HG03520 (cell line): ENCODE data around the gene CDYL.

ENCODE experiments used
- ATAC-seq: cut with Tn5 transposase; IDR thresholded peaks from one replicate; pipeline ENCODE4 v1.9.1; 2021; ENCODE audit warnings: mild to moderate bottlenecking, moderate library complexity; ENCODE audit not compliant: unreplicated experiment

Gene CDYL

GRCh38 chr6:4931530-4932227, 155.5 kb downstream of the CDYL start:
- ATAC-seq: no peak

DNA sequence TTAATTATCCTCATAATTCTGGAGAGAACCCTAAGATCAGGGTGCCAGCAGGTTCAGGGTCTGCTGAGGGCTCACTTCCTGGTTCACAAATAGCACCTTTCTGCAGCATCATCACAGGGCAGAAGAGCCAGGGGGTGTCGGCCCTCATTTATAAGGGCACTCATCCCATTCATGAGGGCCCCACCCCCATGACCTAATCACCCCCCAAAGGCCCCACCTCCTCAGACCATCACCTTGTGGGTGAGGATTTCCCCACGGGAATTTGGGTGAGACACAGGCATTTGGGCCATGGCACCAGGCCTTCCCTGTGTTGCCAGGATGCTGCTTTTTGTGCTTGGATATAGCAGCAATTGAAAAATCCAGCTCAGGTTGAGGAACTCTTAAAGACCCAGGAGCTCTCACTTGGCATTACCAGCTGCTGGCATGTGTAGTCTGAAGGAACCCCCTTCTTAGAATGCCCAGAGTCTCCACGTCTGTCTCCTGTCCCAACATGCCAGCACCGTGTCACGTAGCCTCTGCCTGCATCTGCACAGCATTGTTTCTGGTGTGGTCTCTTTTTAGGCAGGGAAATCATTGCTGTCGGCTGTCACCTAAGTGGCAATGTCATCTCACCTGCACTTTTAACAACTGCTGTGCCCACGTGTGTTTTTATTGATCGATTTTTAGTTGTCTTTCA, 156.2 kb downstream of the CDYL start:
- no peak for ATAC-seq

- ATAC-seq: no peak
Measured at GRCh38 chr6:4935486-4935885, 159.3 kb downstream of the CDYL start.

DNA sequence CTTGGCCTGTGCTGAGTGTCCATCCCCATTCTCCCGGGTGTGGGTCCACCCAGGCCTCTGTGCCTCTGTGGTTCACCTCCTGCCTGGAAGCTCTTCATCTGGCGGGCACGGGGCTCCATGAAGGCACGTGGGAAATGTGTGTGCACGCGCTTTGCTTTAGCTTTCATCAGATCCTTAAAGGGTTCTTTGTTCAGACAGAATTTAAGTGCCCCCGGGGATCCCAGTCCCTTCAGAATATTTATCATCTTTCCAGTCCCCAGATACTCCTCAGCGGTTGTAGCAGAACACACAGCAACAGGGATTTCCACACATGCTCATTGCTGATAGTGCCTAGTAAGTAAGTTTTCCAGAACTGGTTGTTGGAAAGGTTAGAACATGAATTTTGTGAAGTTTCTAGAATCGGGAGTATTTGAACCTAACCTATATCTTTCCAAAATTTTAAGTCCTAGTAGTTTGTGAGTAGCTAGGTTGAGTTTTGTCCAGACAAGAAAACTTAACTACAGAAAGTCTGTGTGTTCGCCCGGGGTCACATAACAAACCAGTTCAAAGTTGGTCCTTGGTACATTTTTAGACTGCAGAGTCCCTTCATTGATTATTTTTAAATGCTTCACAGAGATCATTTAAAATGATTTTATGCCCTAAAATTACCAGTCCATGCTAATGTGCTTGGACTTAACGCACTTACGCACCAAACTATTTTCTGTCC, 159.9 kb downstream of the CDYL start:
- no peak for ATAC-seq

DNA sequence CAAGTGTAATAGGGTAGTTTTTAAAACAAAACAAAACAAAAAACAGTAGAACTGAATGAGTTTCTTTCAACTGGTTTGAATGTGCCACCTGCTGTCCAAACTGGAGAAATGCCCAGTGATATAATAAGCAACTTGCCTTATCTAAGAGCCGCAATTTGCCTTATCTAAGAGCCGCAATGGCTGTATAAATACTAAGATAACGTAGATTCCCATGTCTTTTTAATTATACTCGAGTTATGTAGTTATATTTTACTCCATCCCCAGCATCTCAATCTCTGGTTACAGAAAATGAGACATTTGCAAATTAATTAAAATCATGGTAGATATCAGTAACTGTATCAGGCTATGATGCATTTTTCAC, 160.5 kb downstream of the CDYL start:
- no peak for ATAC-seq

- no peak for ATAC-seq
Measured at GRCh38 chr6:4937414-4937813, 161.2 kb downstream of the CDYL start.

GRCh38 chr6:4939241-4939640, 163.0 kb downstream of the CDYL start:
- ATAC-seq: no peak

DNA sequence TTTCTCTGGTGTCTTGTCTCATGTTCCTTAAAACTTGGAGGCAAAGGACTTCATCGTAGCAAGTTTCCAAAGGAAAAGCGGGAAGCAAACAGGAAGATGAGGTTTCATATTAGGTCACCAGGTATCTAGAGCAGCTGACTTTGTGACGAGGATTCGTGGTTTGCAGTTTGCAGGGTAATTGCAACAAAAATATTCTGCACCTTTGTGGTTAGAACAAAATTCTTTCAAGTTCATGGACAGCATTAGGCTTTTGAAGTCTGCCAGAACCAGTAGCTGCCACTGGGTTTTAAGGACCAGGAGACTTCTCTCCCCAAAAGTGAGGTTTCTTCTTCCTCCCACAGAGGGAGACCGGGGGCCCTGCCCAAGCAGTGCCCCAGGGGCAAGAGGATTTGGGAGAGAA, 164.2 kb downstream of the CDYL start:
- ATAC-seq: no peak

DNA sequence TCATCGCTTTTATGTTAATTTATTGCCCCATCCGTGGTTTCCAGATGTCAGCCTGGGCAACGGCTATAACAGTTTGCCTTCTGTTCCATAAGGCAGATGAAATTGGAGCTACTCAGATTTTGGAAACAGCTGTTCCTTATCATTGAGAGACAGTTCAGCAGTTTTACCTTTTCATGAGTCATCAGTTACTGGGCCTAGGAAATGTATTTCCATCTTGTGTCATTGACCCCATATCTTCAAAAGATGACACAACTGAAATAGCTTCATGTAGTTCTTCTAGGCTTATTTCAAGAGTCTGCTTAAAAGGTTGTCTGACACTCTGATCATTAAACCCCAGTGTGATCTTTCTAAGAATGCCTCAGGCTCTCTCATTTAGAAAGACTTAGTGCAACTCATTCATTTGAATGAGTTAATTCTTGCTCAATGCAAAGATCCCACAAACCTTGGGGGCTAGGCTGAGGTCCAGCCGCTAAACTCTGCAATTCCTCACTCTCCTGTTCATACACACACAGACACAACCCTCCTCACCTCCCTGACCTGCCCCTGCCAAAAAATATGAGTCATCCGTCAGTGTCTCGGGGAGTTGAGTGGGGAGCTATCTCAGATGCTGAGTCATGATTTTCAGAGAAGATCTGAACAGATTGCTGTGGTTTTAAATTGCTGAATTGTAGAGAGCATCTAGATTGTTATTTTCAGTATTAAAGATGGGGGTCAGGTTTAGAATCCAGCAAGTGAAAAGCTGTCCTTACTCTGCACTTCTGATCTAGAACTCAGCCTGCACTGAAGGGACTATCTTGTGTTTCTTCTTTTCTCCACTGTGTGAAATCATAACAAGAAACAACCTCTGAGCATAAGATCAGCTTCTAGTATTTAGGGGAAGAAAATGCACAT, 165.8 kb downstream of the CDYL start:
- no peak for ATAC-seq

DNA sequence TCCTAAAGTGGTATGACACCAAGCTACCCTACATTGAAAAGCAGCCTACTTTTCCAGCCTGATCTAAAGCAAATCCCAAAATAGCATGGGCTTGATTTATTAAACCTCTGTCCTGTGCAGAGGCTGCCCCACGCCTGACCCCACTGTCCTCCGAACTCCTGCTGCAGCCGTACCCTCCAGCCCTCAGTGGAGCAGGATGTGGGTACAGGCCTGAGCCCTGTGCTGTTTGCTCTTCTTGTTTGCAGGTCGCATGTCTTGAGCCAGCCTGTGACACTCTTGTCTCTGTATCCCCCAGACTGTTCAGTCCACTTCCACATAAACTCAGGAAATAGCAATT, 166.4 kb downstream of the CDYL start:
- no peak for ATAC-seq

DNA sequence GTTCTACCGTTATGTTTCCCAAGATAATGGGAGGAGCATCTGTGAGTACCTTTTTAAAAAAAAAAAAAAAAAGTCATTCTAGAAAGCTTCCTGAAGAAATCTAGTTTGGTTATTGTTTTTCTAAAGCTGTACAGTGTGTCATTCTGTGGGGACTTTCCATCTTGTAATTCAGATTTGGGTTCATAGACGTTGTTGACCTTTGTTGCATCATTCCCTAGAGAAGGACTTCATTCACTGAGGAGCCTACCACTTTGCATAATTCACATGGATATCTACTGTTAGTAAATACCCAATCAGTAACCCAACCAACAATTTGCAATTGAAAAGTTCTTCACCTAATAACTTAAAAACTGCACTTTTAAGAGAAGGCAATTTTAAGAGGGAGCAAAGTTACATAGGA, 167.5 kb downstream of the CDYL start:
- no peak for ATAC-seq

GRCh38 chr6:4944325-4944724, 168.1 kb downstream of the CDYL start:
- no peak for ATAC-seq

DNA sequence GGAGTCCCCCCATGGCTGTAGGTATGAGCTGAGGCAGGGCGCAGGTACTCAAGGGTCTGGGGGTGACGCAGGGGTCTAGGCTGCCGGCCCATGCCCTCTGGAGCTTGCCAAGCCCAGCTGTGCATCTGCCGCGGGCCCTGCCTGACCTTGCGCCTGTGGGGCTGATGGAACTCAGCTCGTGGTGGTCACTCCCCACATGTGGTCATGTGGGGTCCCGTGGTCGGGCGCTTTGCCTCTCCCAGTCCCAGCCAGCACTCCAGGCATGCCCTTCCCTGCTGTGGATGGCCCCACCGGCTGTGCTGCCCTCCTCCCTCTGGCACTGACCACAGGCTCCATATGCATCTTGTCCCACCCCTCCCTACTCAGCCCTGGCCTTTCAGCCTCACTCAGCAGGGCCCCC, 170.3 kb downstream of the CDYL start:
- ATAC-seq: no peak

DNA sequence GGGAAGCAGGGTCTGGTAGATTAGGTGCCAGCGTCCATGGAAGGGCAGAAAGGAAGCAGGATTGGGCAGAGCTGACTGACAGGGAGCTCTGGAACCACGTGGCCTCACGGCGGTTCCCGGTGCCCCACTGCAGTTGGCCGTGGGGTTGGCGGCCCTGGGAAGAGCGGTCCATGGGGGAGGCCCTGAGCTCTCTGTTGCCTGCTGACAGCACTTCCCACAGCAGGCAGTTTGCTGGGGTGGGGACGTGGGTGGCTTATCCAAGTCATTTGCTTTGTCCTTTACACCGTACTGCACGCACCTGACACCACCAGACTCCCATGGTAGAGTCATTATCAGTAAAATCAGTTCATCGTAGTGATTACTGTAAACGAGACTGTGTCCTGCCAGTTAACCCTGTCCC, 171.5 kb downstream of the CDYL start:
- no peak for ATAC-seq

DNA sequence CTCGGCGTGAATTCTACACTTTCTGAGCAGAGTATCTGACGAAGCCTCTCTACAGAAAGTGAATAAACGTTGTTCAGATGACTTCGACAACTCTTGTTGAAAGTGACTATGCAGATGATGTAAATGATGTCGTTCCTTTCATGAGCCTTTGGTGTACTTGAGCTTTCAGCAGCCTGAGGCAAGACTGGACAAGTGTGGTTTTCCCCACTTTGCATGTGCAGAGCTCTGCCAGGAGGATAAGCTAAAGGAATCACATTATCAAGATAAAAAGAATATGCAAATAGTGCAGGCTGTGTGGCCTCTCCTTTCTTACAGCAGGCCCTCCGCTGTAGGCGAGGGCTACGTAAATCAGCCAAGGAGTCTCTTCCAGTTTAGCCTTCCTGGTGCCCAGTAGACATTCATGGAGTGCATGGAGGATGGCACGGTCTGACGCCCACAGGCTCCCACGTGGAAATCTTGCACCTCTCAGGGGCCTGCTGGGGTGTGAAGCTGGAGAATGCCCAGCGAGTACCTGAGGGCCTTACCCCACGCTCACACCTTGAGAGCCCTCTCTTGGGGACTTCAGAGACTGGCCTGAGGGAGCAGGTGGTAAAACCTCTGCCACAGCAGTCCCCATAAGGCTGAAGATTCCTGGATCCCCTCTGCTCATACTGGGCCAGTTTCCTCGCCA, 172.7 kb downstream of the CDYL start:
- ATAC-seq: no peak

GRCh38 chr6:4950076-4950475, 173.9 kb downstream of the CDYL start:
- no peak for ATAC-seq

DNA sequence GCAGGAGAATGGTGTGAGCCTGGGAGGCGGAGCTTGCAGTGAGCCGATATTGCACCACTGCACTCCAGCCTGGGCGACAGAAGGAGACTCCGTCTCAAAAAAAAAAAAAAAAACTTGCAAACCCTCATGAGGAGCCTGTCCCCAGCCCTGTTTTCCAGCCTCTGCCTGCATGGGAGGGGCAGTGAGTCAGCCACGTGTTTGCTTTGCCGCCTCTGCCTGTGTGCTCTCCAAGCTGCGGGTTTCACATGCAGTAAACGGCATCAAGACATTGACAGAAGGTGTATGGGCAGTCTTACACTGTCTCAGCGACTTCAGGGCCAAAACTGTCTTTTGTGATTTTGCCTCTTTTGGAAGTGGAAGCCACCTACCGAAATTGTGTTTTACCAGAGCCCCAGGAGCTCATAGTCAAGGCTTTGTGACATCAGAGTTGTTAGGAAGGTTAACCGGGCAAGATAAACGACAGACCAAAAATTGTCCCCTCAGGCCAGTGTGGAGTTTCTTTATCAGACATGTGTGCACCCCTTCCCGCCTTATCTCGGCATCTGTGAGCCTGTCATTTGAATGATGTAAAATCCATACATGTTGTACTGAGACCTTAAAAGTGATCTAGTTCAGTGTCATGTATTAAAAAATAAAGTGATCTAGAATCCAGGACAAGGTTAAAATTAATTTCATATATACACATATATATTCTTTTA, 174.8 kb downstream of the CDYL start:
- ATAC-seq: no peak

GRCh38 chr6:4953440-4953839, 177.2 kb downstream of the CDYL start:
- ATAC-seq: no peak

DNA sequence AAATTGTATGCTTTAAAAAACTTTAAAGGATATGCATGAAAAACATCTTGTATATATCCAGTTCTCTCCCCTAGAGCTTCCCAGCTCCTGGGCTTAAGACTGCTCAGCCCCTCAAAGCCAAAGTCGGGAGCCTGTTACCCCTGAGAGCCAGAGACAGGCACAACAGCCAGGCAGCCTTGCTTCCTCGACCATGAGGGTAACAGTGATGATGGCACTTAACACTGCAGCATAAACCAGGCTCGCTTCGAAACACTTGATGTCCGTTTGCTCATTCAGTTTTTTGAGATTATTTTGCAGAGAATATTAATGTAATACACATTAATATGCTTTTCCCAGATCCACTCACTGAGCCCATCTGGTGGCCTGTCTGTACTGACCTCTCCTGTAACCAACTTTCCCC, 180.4 kb downstream of the CDYL start:
- ATAC-seq: no peak

- ATAC-seq: no peak
Measured at GRCh38 chr6:4957521-4958231, 181.5 kb downstream of the CDYL start.
